GM18868 (cell line): ENCODE results near the gene IGSF21.

Source experiments
- ATAC-seq: cut with Tn5 transposase; IDR thresholded peaks from one replicate; pipeline ENCODE4 v1.9.1; 2021; ENCODE audit warnings: mild to moderate bottlenecking, moderate library complexity; ENCODE audit not compliant: unreplicated experiment

Gene IGSF21

DNA sequence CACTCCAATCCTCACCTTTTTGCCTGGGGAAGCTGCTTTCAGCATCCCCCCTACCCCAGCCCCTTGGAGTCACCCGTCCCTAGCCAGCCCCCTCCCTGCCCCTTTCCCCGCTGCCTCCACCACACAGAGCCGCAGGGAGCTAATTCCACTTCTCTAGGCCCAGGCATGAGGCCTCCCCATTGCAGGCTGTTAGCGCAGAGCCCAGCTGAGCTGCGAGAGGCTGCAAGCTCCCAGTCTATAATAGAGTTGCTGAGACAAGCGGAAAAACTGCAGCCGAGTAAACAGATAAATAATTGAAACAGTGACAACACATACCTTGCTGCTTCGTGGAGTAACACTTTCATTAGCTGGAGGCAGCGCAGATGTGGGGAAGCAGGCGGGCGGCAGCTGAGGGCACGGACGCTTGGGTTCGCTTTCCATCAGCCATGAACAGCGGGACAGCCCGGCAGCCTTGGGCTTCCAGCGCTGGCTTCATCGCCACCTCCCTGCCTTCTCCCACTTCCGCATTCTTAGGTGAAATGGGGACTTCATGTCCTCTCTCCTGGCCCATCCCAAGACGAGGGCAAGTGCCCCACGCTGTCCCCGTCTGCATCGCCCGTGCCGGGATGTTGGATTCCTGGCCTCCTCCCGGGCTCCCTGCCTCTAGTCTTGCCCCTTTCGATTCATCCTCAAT, 183.3 kb downstream of the IGSF21 start:
- ATAC-seq: no peak

DNA sequence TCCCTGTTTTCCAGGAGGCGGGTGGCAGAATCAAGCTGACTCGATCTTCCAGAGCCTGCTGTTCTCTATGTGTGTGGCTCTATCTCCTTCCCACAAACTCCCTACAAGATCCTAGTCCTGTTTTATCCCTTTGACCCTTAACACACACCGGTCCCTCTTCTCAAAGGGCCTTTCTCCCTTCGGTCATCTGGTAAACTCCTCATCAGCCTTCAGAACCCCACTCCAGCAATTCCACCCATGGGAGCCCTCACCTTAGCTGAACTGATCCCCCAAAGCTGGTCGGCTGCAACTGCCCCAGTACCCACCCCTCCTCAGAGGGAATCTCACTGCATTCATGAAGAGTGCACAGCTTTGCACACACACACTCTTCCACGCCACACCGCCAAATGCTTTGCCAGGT, 184.9 kb downstream of the IGSF21 start:
- ATAC-seq: no peak

DNA sequence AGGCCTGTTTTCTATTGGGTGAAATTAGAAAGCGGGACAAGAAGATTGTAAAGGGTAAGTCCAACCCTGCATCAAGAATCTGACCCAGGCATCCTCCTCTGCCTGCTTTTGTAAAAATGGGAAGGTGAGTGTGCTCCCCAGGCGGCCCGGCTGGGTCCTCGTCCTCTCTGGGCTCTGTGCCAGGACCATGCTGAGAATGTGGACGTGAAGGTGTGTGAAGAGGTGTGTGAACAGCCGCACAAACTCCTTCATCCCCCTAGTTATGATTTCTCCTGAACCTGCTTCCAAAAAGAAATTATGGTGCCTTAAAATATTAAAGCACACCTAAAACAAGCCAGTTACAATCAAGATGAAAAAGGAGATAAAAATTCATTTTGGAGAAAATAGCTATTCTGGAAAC, 185.7 kb downstream of the IGSF21 start:
- ATAC-seq: no peak

DNA sequence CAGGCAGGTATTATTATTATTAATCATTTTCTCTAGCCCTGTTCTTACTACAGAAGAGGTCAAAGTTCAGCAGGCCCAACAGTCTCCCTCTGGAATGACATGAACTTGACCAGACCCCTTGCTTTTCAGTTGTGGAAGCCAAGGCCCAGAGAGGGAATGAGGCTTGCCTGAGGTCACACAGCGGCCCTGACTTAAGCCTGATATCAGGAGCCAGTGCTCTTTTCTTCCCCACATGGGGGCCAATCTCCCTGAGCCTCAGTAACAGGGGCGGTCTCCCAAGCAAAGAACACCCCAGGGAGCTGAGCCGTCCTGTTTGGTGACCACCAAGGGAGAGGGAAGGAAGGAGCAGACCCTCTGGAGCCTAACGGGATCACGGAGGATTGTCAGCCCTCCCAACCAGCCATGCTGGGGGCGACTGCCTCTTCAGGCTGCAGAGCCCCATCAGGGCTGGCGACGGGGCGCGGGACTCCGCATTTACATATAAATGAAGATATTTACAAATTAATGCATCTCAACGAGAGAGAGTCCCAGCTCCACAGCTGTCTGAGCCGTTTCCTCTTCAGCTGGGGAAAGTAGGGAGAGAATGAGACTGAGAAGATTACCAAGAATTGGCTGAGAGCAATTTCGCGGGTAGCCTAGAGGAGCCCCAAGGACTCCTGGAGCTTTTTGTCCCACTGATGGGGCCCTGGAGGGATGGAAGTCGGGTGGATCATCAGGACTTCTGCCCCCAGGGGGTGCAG, 187.0 kb downstream of the IGSF21 start:
- ATAC-seq: no peak

DNA sequence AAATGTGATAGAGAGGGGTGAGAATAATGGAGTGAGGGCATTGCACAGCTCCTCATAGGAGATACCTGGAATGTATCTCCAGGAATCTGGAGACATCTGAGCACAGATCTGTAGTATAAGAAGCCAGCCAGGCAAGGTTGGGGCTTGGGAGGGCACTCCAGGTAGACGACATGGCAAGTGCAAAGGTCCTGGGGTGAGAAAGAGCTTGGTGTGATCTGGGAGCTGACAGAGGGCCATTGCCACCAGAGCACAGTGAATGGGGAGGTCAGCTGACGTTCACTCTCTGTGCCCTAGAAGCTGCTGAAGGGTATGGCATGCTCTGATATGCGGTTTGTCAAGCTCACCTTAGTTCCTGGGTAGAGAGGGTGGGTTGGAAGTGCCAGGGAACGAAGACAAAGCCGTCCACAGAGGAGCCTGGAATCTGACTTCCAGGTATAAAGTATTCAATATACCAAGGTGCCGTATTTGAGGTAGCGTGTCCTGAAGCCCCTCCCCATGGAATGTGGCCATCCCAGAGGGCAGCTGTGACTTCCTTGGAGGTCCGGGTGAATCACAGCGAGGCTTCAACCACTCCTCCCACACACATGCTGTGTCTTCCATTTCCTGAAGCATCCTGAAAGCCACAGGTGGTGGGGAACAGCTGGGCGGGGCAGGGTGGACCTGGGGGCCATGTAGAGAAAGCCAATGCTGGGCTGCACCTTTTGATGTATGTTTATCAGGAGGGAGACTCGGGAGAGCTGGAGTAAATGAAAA, 190.5 kb downstream of the IGSF21 start:
- no peak for ATAC-seq

DNA sequence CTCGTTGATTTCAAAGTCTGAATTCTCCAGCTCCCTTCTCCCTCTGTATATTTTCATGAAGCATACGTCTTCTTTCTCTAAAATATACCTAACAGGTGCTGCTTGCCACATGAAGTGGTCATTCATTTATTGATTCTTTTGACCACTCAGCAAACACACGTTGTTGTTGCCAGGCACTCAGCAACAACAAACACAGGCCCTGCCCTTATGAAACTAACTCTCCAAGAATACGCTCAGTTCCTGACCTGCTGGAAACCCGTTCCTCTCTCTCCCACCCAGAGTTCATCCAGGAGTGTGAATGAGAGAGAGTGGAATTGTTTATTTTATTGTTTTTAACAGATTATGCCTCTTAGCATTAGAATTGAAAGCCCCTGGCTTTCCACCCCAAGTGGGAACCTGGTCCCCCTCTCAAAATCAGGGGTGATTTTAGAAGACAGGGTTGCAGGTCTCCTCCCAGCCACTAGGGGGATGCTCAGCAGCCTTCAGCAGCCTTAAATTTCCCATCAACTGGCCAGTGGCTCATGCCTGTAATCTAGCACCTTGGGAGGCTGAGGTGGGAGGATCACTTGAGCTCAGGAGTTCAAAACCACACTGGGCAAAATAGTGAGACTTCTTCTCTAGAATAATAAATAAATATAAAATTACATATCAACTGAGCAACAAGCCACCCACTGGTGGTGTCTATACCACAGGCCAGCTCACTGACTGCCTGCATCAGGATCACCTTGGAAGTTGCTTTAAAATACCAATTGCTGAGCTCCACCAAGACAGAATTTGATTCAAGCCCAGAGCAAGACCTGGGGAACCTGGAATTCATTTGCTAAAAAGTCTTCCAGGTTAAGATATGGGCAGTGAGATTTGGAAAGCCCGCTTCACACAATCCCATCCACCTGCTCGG, 192.1 kb downstream of the IGSF21 start:
- no peak for ATAC-seq

DNA sequence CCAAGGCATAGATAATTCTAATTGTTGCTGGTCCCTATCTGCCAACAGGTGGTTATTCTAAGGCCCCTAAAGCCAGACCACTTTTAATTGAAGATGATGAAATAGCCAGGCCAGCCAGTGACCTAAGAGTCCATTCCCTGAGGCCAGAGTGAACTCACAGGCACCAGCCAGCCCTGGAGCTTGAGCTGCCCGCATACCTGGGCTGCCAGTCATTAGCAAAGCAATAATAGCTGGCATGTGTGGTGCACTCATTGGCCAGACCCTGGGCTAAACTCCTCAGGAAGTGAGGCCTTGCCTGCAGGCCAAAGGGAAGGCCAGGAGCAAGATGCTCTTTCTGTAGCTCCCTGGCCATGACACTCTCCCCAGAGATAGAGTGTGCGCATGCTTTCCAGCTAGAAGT, 192.8 kb downstream of the IGSF21 start:
- ATAC-seq: no peak

DNA sequence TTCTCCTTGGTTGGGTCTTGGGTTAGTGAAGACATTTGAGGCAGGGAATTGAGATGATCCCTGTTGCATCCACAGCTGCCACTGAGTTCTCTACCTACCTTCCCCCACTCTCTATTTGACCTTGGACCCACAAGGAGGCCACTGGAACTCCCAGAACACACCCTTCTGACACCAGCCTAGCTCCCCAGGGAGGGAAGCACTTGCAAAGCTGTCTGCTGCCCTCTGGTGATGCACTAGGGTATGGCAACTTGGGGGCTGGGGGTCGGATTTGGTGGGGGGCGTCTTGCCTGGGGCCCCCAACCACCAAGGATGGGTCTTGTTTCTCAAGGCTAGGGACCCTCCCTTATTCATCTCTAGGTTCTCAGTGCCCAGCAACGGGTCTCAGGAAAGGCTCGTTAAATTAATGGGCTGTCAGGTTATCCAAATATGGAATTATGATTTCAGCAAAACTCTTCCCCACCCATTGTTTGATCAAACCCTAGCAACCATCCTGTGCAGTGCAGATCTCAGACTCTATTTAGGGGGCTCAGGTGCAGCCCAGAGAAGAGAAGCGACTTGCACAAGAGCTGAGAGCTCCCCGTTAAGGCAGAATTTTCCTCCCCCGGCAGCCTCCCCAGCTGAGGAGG, 195.3 kb downstream of the IGSF21 start:
- no peak for ATAC-seq

DNA sequence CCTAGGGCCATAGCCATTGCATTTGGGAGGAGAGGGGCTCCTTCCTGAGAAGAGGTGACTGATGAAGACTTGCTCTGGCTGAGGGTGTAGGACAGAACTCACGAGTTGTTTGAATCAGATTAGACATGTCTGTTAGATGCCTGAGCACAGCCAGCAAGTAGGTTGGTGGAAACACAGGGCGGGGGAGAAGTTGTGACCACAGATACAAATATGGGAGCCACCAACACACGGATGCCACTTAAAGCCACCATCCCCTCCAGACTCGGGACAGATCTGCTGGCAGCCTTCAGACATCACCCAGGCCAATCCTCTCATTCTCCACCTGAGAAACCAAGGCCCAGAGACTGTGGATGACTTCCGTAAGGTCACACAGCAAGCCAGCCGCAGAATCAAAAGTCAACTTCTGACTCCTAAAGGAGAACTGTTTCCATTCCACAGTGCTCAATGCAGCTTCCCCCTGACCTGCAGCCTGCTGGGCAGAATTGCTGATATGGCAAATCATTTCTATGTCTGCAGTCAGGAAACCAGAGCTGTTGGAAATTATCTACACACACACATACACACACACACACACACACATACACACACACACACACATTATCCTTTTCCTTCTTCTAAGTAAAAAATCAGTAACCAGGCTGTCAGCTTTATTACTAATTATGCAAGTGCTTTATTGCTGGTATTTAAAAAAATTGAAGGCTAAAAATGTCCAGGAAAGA, 196.7 kb downstream of the IGSF21 start:
- no peak for ATAC-seq

DNA sequence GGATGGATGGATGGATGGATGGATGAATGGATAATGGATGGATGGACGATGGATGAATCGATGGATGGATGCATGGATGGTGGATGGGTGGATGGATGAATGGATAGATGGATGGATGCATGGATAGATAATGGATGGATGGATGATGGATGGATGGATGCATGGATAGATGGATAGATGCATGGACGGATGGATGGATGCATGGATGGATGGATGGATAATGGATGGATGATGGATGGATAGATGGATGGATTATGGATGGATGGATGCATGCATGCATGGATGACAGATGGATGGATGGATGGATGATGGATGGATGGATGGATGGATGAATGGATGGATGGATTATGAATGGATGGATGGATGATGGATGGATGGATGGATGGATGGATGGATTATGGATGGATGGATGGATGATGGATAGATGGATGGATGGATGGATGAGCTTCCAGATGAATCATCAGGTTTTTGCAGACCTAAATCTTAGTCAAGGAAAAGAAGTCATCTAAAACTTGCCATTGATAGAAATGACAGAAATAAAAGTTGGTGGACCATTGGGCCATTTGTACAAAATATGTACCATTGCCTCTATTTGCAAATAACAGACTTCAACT, 197.7 kb downstream of the IGSF21 start:
- ATAC-seq: no peak

DNA sequence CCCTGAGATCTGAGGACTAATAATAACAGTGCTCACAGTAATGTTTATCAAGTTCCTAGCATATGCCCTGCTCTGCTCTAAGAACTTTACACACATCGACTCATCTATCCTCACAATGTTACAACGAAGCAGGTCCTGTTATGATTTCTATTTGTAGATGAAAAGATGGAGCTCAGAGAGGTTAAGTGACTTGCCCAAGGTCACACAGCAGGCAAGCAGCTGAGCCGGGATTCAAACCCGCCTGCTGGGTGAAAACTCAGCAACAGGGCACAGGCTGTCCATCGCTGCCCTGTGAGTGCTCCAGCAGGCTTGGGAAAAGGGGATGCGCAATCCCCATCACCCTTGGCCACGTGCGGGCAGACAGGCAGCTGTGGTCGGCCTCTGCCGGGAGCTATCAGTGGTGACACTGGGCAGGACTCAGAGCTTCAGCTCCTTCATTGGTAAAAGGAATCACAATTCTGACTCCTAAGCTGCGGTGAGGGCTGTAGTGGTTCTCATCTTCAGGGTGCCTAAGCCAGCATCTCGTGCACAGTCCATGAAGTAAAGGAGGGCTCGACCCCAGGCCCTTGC, 199.8 kb downstream of the IGSF21 start:
- no peak for ATAC-seq

DNA sequence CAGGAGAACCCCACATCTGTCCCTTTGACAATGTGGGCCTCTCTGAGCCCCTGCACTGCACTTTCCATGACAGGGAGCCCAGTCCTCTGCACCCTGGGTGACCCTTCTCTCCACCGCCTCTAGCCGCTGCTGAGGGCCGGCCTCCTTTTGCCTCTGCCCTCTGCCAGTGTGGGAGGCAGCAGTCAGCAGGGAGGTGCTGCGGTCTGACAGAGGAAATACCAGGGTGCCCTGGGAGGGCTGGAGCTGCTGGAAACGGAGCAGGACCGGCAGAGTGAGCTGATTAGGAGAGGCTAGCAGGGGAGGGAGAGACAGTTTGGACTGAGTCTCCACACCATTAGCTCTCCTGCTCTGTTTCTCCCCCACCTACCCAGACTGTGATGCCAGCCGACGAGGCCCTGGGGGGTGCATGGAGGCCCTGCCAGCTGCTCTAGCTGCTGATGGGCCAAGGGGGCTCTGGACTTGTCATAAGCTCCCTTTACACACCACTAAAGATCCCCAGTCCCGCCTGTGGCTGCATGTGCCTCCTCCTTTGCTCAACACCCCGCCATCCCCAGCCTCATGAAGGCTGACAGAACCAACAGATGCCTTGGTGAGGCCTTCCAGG, 202.1 kb downstream of the IGSF21 start:
- no peak for ATAC-seq

DNA sequence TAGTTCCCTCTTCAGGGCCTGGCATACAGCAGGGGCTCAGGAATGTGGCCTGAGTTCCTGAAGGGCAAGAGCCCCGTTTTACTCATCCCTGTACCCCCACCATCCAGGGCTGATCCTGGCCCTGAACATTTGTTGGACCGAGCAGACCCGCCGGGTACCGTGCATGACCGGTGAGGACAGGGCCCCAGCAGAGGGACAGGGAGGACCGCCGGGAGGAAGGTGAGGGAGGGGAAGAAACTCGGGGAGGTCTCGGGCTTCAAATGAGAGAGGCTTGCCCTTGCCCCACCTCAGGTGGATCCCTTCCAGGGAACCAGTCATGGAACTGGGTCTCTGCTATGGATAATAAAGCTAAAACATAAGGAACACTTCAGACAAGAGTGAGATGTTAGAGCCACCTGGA, 205.4 kb downstream of the IGSF21 start:
- no peak for ATAC-seq

DNA sequence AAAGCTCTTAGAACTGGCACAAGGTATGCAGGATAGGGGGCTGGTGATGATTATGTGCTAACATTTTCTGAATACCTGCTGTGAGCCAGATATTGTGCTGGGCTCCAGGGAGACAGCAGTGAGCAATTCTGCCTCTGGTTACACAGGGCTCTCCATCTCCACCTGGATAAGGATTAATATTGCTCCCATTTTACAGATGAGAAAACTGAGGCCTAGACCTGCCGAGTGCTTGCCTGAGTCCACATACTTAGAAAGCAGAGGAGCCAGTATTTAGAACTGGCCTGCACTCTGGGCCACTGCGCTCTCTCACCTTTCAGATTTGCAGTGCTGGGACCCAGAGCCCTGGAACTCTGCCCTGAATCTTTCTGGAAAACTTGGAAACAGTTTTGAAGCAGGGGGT, 205.9 kb downstream of the IGSF21 start:
- ATAC-seq: no peak

DNA sequence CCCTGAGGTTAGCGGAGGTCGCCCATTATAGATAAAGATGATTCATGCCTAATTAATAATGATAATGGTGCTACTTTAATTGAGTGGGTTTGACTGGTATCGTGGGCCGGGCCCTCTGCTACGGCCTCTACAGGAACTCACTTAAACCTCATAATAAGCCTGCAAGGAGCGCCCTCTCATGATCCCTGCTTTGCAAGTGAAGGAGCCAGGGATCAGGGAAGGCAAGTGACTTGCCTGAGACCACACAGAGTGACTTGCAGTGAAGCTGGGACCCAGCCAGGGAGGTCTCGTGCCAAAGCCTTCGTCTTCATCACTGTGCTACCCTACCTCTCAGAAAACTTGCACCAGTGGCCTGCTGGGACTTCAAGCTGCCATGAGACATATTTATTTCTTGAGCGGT, 206.8 kb downstream of the IGSF21 start:
- no peak for ATAC-seq

DNA sequence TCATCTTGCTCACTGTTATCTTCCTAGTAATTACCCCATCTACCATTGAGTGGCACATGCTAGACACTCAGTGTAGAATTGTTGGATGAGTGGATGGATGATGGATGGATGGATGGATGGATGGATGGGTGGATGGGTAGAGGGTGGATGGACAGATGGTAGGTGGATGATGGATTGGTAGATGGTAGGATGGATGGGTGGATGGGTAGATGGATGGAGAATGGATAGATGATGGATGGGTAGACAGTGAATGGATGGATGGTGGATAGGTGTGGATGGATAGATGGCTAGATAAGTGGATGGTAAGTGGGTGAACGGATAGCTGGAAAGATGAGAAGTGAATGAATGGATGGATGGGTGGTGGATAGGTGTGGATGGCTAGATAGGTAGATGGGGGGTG, 207.9 kb downstream of the IGSF21 start:
- ATAC-seq: no peak

DNA sequence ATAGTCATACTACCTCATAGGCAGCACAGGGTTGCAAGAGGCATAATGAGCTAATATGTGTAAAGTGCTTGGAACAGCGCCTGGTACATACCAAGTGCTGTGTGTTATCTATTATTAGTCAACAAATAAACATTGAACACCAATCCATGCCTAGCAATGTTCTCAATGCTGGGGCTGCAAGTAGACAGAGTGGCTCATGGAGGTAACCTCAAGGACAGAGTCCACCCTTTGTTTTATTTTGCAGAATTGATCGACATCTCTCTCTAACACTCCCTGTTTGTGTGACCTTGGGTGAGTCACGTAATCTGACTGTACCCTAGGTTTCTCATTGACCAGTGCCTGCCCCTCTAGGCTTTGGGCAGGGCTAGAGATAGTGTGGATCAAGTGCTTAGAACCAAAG, 209.2 kb downstream of the IGSF21 start:
- ATAC-seq: no peak

DNA sequence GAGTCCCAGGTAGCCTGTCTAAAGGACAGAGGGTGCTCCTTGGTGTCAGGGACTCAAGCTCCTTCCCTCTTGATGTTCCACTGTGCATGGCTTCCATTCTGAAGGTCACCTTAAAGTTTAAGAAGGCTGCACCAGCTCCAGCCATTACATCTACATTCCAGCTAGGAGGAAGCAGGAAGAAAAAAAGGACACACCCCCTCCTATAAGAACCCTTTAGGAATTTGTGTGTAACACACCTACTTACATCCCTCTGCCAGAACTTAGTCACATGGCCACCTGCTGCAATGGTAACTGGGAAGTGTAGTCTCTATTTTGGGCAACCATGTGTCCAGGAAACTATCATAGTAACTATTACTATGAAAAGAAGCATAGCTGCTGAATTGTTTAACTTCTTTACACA, 211.5 kb downstream of the IGSF21 start:
- ATAC-seq: no peak

DNA sequence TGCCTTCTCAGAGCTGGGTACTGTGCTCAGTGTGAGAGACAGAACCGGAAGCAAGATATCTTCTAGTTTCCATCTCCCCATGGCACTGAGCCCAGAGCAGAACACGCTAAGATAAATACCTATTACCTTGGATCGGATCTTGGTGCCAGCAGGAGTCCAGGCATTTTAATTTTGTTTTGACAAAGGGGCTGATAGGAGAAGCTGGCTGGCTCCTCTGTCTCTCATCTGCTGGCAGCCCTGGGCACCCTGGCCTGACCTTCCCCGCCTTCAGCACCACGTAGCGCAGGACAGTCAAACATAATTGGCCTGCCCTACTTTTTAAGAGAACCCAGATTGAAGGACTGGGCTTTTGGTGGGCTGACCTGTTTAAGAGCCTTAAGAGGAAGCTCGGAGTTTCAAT, 212.5 kb downstream of the IGSF21 start:
- ATAC-seq: no peak
